Stimulated activated CD8-positive, alpha-beta memory T cell treated with anti-CD3 and anti-CD28 coated beads, Interleukin-15, amount 100 ng/mL, for 48 hours (primary cell): Measurements from ENCODE around the gene COQ6.
"Not testable (repeated sequence)": the region's sequence is repeated elsewhere in the genome, so short reads cannot be mapped to it uniquely, and the experiment has no call there.

ENCODE experiments used
- DNase-seq, 2 donors: peaks; one replicate each; pipeline ENCODE4 v3.0.0-alpha.2; 2020; ENCODE audit warnings: low read depth in 2 of 2

COQ6 gene

GRCh38 chr14:73949752-73950734 lies at the start of gene COQ6, which contains the start of gene FAM161B:
Gene COQ6 (plus strand): TSS chr14:73950302. CDS start chr14:73950333, 31 bp downstream.
Gene FAM161B (minus strand): TSS chr14:73950094. CDS start chr14:73950026, 68 bp downstream.
- peak; percentile 86 to 92 for DNase-seq

GRCh38 chr14:73903028-73903427 lies 47.1 kb upstream of the COQ6 start:
- no peak for DNase-seq

GRCh38 chr14:73909681-73910080 lies 40.4 kb upstream of the COQ6 start:
- DNase-seq = no peak

- DNase-seq = no peak
These were observed 36.8 kb upstream of the COQ6 start for GRCh38 chr14:73913256-73913655.

GRCh38 chr14:73916324-73916723 lies 33.8 kb upstream of the COQ6 start:
- DNase-seq = no peak

GRCh38 chr14:73919457-73919856 lies 30.6 kb upstream of the COQ6 start:
- not testable (repeated sequence) for DNase-seq

- DNase-seq = no peak
These were observed 25.8 kb upstream of the COQ6 start for GRCh38 chr14:73924337-73924736.

- no peak for DNase-seq
These were observed 14.4 kb upstream of the COQ6 start for GRCh38 chr14:73935666-73936065.

- DNase-seq = no peak
These were observed 13.6 kb upstream of the COQ6 start for GRCh38 chr14:73936548-73936947.

- no peak for DNase-seq
These were observed 13.1 kb upstream of the COQ6 start for GRCh38 chr14:73937012-73937411.

- DNase-seq = no peak
These were observed 7.9 kb upstream of the COQ6 start for GRCh38 chr14:73942180-73942579.

- no peak for DNase-seq
These were observed 7.0 kb upstream of the COQ6 start for GRCh38 chr14:73943083-73943482.

GRCh38 chr14:73944432-73945158 lies 5.5 kb upstream of the COQ6 start:
- DNase-seq = no peak

- DNase-seq = no peak
These were observed 4.9 kb upstream of the COQ6 start for GRCh38 chr14:73945159-73945670.

GRCh38 chr14:73953731-73954130 lies 3.6 kb downstream of the COQ6 start:
- no peak for DNase-seq

- no peak for DNase-seq
These were observed 5.6 kb downstream of the COQ6 start for GRCh38 chr14:73955674-73956073.

- no peak for DNase-seq
These were observed 8.5 kb downstream of the COQ6 start for GRCh38 chr14:73958591-73958990.

GRCh38 chr14:73961192-73961591 lies 11.1 kb downstream of the COQ6 start:
- DNase-seq = no peak

- DNase-seq = no peak
These were observed 15.1 kb downstream of the COQ6 start for GRCh38 chr14:73965216-73965615.

- no peak for DNase-seq
These were observed 18.8 kb downstream of the COQ6 start for GRCh38 chr14:73968885-73969284.

- no peak for DNase-seq
These were observed 23.4 kb downstream of the COQ6 start for GRCh38 chr14:73973497-73973896.

- DNase-seq = no peak
These were observed 26.0 kb downstream of the COQ6 start for GRCh38 chr14:73976125-73976524.
